ENCODE measurements around the gene FREY1.

Gene FREY1

GRCh38 chr11:45860348-45860747 is 46.7 kb downstream of the FREY1 start:
- Mint-ChIP-seq H3K27ac (no peak overlapping the region), H3K9me3 (no peaks in the 10 kb centered on the region), H3K36me3 (ENCODE audit: low read depth) (peaks cover 17% of the 10 kb centered on the region), H3K4me1 (no peaks in the 10 kb centered on the region), H3K4me3 (no peak overlapping the region), H3K27me3 (no peaks in the 10 kb centered on the region)
- no peak for ATAC-seq
- DNase-seq: no peak

- H3K36me3 Mint-ChIP-seq (ENCODE audit: low read depth): peaks cover 17% of the 10 kb centered on the region
- H3K9me3 Mint-ChIP-seq: no peaks in the 10 kb centered on the region
- no peak overlapping the region for H3K4me3 Mint-ChIP-seq
- H3K27ac Mint-ChIP-seq: no peak overlapping the region
- ATAC-seq (no peak), DNase-seq (no peak)
- no peaks in the 10 kb centered on the region for H3K27me3 Mint-ChIP-seq
- H3K4me1 Mint-ChIP-seq: no peaks in the 10 kb centered on the region
Measured at GRCh38 chr11:45859661-45860140, 47.4 kb downstream of the FREY1 start.

GRCh38 chr11:45858751-45859398 is 48.2 kb downstream of the FREY1 start:
- peaks cover 17% of the 10 kb centered on the region for H3K36me3 Mint-ChIP-seq (ENCODE audit: low read depth)
- H3K9me3 Mint-ChIP-seq: no peaks in the 10 kb centered on the region
- ATAC-seq (no peak), DNase-seq (no peak)
- no peaks in the 10 kb centered on the region for H3K27me3 Mint-ChIP-seq
- H3K4me1 Mint-ChIP-seq: no peaks in the 10 kb centered on the region
- no peak overlapping the region for H3K4me3 Mint-ChIP-seq
- no peak overlapping the region for H3K27ac Mint-ChIP-seq

- H3K9me3 Mint-ChIP-seq: no peaks in the 10 kb centered on the region
- H3K4me3 Mint-ChIP-seq: no peak overlapping the region
- DNase-seq: no peak
- H3K4me1 Mint-ChIP-seq: no peaks in the 10 kb centered on the region
- no peak for ATAC-seq
- H3K36me3 Mint-ChIP-seq (ENCODE audit: low read depth): peaks cover 17% of the 10 kb centered on the region
- H3K27me3 Mint-ChIP-seq: no peaks in the 10 kb centered on the region
- no peak overlapping the region for H3K27ac Mint-ChIP-seq
Measured at GRCh38 chr11:45857961-45858474, 49.1 kb downstream of the FREY1 start.

Data from activated naive CD8-positive, alpha-beta T cell treated with anti-CD3 and anti-CD28 coated beads, Interleukin-2, amount 50 U/mL, for 24 hours (primary cell).